ENCODE results near the gene GRAP.

DNA sequence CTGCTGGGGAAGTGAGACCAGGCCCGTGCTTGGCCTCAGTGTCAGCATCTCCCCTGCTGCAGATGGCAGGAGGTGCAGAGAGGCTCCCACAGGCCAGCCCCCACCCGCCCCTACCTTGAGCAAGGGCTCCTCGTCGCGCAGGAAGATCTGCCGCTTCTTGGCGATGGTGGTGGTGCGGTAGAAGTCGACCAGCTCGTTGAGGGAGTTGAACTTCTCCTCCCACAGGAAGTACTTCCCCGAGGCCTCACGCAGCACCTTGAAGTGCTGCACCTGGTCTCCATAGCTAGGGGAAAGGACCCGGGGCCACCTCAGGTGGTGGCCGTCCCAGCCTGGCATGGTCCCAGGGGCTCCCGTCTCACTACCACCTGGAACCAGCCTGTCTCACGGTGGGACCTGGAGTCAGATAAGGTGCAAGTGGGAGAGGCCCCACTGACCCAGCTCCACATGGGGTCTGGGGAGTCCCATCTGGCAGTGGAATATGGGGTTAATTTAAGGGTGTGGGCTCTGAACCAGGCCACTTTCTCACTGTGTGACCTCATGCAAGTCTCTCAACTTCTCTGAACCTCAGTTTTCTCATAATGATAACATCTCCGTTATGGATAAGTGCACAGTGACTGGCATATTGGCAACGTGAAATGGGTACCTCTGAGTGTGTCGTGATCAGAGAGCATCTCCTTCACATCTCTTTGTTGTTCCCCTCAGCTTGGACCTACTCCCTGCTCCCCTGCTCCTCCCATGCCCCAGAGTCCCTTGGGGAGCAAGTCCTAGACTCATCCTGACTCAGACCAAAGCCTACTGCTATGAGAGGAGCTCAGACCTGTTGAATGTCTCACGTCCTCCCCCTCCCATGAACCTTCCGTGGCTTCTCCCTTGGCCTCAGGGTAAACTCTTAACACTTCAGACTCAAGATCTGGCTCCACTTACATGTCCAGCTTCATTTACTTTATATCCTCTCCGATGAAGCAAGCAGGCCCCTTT lies 22.4 kb downstream of the GRAP start:
- no peak for TF ChIP-seq CTCF (conservative IDR thresholded peaks at IDR 0.05; ENCODE audit: low read depth, low read length)
- TF ChIP-seq EZH2 (IDR thresholded peaks at IDR 0.05; ENCODE audit: borderline replicate concordance, low read depth, low read length, poor library complexity, severe bottlenecking), result no peak
